Right atrium auricular region (tissue), 2 donors: ENCODE measurements around the gene GMDS. TPM values are rescaled to one million over a fixed set of nuclear protein-coding genes. Genes with fewer than 3 reads are reported as not detected.

Experiments
- DNase-seq: peaks from one replicate; pipeline ENCODE4 v3.0.0-alpha.2; 2019; ENCODE audit warnings: low spot score
- H3K27ac ChIP-seq, 2 donors: fragments of 200-600 bp; sonication (generic); 1 replicate in 1 of 2; 2 replicates in 1 of 2; pipeline ENCODE4 v1.5.1; 2016 to 2019
- H3K27me3 ChIP-seq, 2 donors: fragments of 200-600 bp; sonication (generic); one replicate each; pipeline versions ENCODE4 v1.5.1 to v1.6.0; 2017 to 2019
- H3K36me3 ChIP-seq: fragments of 200-600 bp; sonication (generic); one replicate; pipeline ENCODE4 v1.5.1; 2016
- H3K4me1 ChIP-seq, 2 donors: fragments of 200-600 bp; sonication (generic); one replicate each; pipeline versions ENCODE4 v1.5.1 to v1.6.0; 2017 to 2019
- H3K4me3 ChIP-seq, 2 donors: fragments of 200-600 bp; sonication (generic); 1 replicate in 1 of 2; 2 replicates in 1 of 2; pipeline ENCODE4 v1.5.1; 2017 to 2019; ENCODE audit warnings: mild to moderate bottlenecking in 1 of 2, moderate library complexity in 1 of 2
- H3K9me3 ChIP-seq, 2 donors: fragments of 200-600 bp; sonication (generic); one replicate each; pipeline ENCODE4 v1.5.1; 2019
- total RNA-seq, 2 donors: library from RNA; depleted of rRNA; stranded (reverse); fragments of >200 nt; gene quantifications; one replicate each; pipeline ENCODE4 v1.1.0, GENCODE V29; 2016
- TF ChIP-seq, protein P1 (sequence below), 2 donors: fragments of 200-600 bp; sonication (generic); IDR thresholded peaks; one replicate each; pipeline ENCODE4 v1.5.1; 2019; ENCODE audit warnings: antibody characterized with exemption in 2 of 2

Gene GMDS
- total RNA-seq, 2 donors from 2014 or later = 11.1 to 11.8 TPM

DNA sequence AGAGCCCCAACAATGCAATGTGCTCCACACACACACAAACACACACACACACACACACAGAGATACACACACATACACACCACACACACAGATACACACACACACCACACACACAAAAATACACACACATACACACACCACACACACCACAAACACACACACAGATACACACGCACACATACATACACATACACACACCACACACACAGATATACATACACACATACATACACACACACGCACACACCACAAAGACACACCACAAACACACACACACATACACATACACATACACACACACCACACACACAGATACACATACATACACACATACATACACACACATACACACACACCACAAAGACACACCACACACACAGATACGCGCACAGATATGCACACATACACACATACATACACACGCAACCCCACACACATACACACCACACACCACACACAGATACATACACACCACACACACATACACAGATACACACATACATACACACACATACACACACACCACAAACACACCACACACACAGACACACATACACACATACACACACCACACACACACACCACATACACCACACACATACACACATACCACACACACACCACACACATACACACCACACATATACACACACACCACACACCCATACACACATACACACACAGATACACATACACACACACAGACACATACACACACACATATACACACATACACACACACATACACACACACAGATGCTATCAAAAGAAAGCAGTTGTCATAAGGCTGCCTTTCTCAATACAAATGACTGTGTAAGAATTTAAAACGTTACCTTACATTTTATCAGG, 507.7 kb downstream of the GMDS start:
- DNase-seq = no peak

GRCh38 chr6:1736346-1737105, 508.9 kb downstream of the GMDS start:
- DNase-seq = no peak
- Histone ChIP-seq H3K4me1 (no peaks in the 10 kb centered on the region), H3K4me3 (no peak overlapping the region), H3K27me3 (no peaks in the 10 kb centered on the region), H3K27ac (no peak overlapping the region), H3K9me3 (peaks cover 0 to 1% of the 10 kb centered on the region in 2 donors), H3K36me3 (no peaks in the 10 kb centered on the region)
- TF ChIP-seq, protein P1, sequence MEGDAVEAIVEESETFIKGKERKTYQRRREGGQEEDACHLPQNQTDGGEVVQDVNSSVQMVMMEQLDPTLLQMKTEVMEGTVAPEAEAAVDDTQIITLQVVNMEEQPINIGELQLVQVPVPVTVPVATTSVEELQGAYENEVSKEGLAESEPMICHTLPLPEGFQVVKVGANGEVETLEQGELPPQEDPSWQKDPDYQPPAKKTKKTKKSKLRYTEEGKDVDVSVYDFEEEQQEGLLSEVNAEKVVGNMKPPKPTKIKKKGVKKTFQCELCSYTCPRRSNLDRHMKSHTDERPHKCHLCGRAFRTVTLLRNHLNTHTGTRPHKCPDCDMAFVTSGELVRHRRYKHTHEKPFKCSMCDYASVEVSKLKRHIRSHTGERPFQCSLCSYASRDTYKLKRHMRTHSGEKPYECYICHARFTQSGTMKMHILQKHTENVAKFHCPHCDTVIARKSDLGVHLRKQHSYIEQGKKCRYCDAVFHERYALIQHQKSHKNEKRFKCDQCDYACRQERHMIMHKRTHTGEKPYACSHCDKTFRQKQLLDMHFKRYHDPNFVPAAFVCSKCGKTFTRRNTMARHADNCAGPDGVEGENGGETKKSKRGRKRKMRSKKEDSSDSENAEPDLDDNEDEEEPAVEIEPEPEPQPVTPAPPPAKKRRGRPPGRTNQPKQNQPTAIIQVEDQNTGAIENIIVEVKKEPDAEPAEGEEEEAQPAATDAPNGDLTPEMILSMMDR (IDR thresholded peaks at IDR 0.05) = no peak

More for the DNA sequence above, 507.7 kb downstream of the GMDS start:
- TF ChIP-seq, protein P1 (IDR thresholded peaks at IDR 0.05) = no peak
- H3K4me1 ChIP-seq = no peaks in the 10 kb centered on the region
- no peak overlapping the region for H3K27ac ChIP-seq
- no peak overlapping the region for H3K4me3 ChIP-seq
- H3K27me3 ChIP-seq = no peaks in the 10 kb centered on the region
- no peaks in the 10 kb centered on the region for H3K36me3 ChIP-seq
- no peaks in the 10 kb centered on the region for H3K9me3 ChIP-seq

DNA sequence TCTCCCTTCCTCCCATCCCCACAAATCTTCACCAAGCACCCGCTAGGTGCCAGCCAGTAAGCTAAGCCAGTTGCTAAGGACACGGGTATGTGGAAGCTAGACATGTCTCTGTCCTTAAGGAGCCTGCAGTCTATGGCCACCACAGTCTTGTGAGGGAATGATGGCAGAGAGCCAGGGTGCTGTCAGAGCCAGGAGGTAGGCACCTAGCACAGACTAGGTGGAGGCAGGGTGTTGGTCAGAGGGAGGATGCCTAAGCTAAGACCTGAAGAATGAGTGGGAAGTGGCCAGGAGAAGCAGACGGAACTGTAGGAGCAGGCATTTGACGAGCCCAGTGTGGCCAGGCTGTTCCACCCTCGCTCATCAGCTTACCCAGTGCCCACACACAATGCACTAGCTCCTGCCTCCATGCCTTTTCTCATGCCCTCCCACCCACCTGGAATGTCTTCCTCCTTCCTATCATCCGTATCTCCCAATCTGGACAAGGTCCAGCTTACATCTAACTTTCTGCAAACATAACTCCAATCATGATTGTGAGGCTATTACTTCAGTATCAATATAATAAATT, 510.1 kb downstream of the GMDS start:
- Histone ChIP-seq H3K9me3 (peaks cover 0 to 13% of the 10 kb centered on the region in 2 donors), H3K36me3 (no peaks in the 10 kb centered on the region), H3K4me1 (no peaks in the 10 kb centered on the region), H3K27ac (no peak overlapping the region), H3K27me3 (no peaks in the 10 kb centered on the region), H3K4me3 (no peak overlapping the region)
- no peak for DNase-seq
- TF ChIP-seq, protein P1 (IDR thresholded peaks at IDR 0.05) = no peak

- no peak overlapping the region for H3K4me3 ChIP-seq
- H3K36me3 ChIP-seq = no peaks in the 10 kb centered on the region
- no peak for DNase-seq
- H3K27ac ChIP-seq = no peak overlapping the region
- TF ChIP-seq, protein P1 (IDR thresholded peaks at IDR 0.05) = no peak
- H3K27me3 ChIP-seq = no peaks in the 10 kb centered on the region
- peaks cover 0 to 13% of the 10 kb centered on the region in 2 donors for H3K9me3 ChIP-seq
- H3K4me1 ChIP-seq = no peaks in the 10 kb centered on the region
Measured at GRCh38 chr6:1730882-1731281, 514.5 kb downstream of the GMDS start.

GRCh38 chr6:1729750-1730140, 515.7 kb downstream of the GMDS start:
- peaks cover 0 to 13% of the 10 kb centered on the region in 2 donors for H3K9me3 ChIP-seq
- DNase-seq = no peak
- no peaks in the 10 kb centered on the region for H3K27me3 ChIP-seq
- H3K4me1 ChIP-seq = no peaks in the 10 kb centered on the region
- TF ChIP-seq, protein P1 (IDR thresholded peaks at IDR 0.05) = no peak
- H3K27ac ChIP-seq = no peak overlapping the region
- H3K36me3 ChIP-seq = no peaks in the 10 kb centered on the region
- H3K4me3 ChIP-seq = no peak overlapping the region
